GM12878 (cell line): Measurements from ENCODE around the gene WDR76. TPM values are rescaled to one million over a fixed set of nuclear protein-coding genes. Genes with fewer than 3 reads are reported as not detected.
A peak's percentile ranks its signal among the peaks of the same experiment; 100 is the strongest.

ENCODE experiments used
- BHLHE40 ChIP-seq, 2 experiments: fragments of 450-650 bp in 1 of 2; IDR thresholded peaks; 2 replicates each; pipeline ENCODE4 v1.6.1; 2011 to 2017; ENCODE audit warnings: low read depth in 2 of 2, borderline replicate concordance in 1 of 2, improper control_type of control experiment in 1 of 2, low read length in 1 of 2, mild to moderate bottlenecking in 1 of 2
- BRCA1 ChIP-seq: IDR thresholded peaks from 2 replicates; pipeline ENCODE4 v1.6.1; 2011; ENCODE audit warnings: low read depth, low read length, improper control_type of control experiment
- CREB1 ChIP-seq: IDR thresholded peaks from 2 replicates; pipeline ENCODE4 v1.6.1; 2012; ENCODE audit warnings: low read depth, mild to moderate bottlenecking, inconsistent platforms
- E2F4 ChIP-seq: IDR thresholded peaks from 2 replicates; pipeline ENCODE4 v1.6.1; 2012; ENCODE audit warnings: low read depth, low read length, improper control_type of control experiment
- E4F1 ChIP-seq: fragments of 450-650 bp; IDR thresholded peaks from 2 replicates; pipeline ENCODE4 v1.6.1; 2018; ENCODE audit warnings: borderline replicate concordance, mild to moderate bottlenecking; ENCODE audit not compliant: partially characterized antibody
- GABPA ChIP-seq: IDR thresholded peaks from 2 replicates; pipeline ENCODE4 v1.6.1; 2014; ENCODE audit warnings: antibody characterized with exemption, low read depth, mild to moderate bottlenecking, inconsistent platforms
- GATAD2B ChIP-seq: fragments of 450-650 bp; conservative IDR thresholded peaks from 2 replicates; pipeline ENCODE4 v1.6.1; 2017; ENCODE audit warnings: low read depth, mild to moderate bottlenecking, moderate library complexity
- NFIC ChIP-seq: IDR thresholded peaks from 2 replicates; pipeline ENCODE4 v1.6.1; 2012; ENCODE audit warnings: low read depth, mild to moderate bottlenecking, inconsistent platforms, low read length, moderate library complexity
- NFXL1 ChIP-seq: fragments of 450-650 bp; IDR thresholded peaks from 2 replicates; pipeline ENCODE4 v1.6.1; 2017; ENCODE audit warnings: antibody characterized with exemption, mild to moderate bottlenecking, borderline replicate concordance
- NR2C2 ChIP-seq: IDR thresholded peaks from 2 replicates; pipeline ENCODE4 v1.6.1; 2011; ENCODE audit warnings: borderline replicate concordance, low read depth; ENCODE audit not compliant: control insufficient read depth, insufficient read length
- PAX5 ChIP-seq: IDR thresholded peaks from 2 replicates; pipeline ENCODE4 v1.6.1; 2011; ENCODE audit warnings: low read depth, low read length, borderline replicate concordance
- RCOR1 ChIP-seq: conservative IDR thresholded peaks from 2 replicates; pipeline ENCODE4 v1.6.1; 2012; ENCODE audit warnings: low read depth, low read length, improper control_type of control experiment
- RELB ChIP-seq: fragments of 450-650 bp; IDR thresholded peaks from 2 replicates; pipeline ENCODE4 v1.6.1; 2017; ENCODE audit warnings: low read depth, mild to moderate bottlenecking, moderate library complexity
- SMARCA5 ChIP-seq: fragments of 450-650 bp; IDR thresholded peaks from 2 replicates; pipeline ENCODE4 v1.6.1; 2017; ENCODE audit warnings: mild to moderate bottlenecking
- SRF ChIP-seq, 2 experiments: IDR thresholded peaks; 2 replicates each; pipeline ENCODE4 v1.6.1; 2011; ENCODE audit warnings: low read depth in 2 of 2, low read length in 2 of 2, mild to moderate bottlenecking in 1 of 2, moderate library complexity in 1 of 2
- ZBTB33 ChIP-seq: fragments of 450-650 bp; IDR thresholded peaks from 2 replicates; pipeline ENCODE4 v1.6.1; 2017; ENCODE audit warnings: mild to moderate bottlenecking
- ZNF24 ChIP-seq: fragments of 450-650 bp; IDR thresholded peaks from 2 replicates; pipeline ENCODE4 v1.6.1; 2017; ENCODE audit warnings: antibody characterized with exemption, mild to moderate bottlenecking
- ZNF592 ChIP-seq: fragments of 450-650 bp; IDR thresholded peaks from 2 replicates; pipeline ENCODE4 v1.6.1; 2017; ENCODE audit warnings: mild to moderate bottlenecking, moderate library complexity
- polyA plus RNA-seq, 11 experiments: library from polyadenylated mRNA; depleted of rRNA in 4 of 11; unstranded in 6 of 11; stranded (reverse) in 5 of 11; fragments of >200 nt; fragmentation: Nextera tagmentation in 4 of 11; fragmentation: Illumina TruSeq in 1 of 11; extraction: Ambion mirVana in 4 of 11; extraction: Trizol in 1 of 11; gene quantifications; 1 replicate in 1 of 11; 2 replicates in 10 of 11; pipeline versions ENCODE4 v1.2.1 to v1.2.3, GENCODE V29; 2011 to 2016; ENCODE audit warnings: inconsistent platforms in 2 of 11, missing spikeins in 2 of 11, low read depth in 1 of 11
- total RNA-seq, 4 experiments: library from RNA; depleted of rRNA in 3 of 4; stranded (reverse); fragments of >200 nt in 3 of 4; fragmentation: Illumina TruSeq in 1 of 4; extraction: Trizol in 1 of 4; gene quantifications; 2 replicates each; pipeline versions ENCODE4 v1.2.1 to v1.2.3, GENCODE V29; 2013 to 2021

The WDR76 gene
- total and polyA plus RNA-seq, 10 of the 15 experiments (the other 5 are each of a cell fraction or from before 2014, with no cell fraction given): 8.0 to 59.7 (median 34.5) TPM

GRCh38 chr15:43808960-43809678 lies 17.7 kb upstream of the WDR76 start (continued):
- peak; percentile 94 for TF ChIP-seq RELB
- peak; percentile 96 for TF ChIP-seq ZNF24
- TF ChIP-seq NR2C2: no peak
- 0 out of 2 replicates have a peak, but pooled peaks have one; percentile 5 for TF ChIP-seq PAX5
- peak; percentile 63 to 80; a peak in 3 of 4 replicates for TF ChIP-seq BHLHE40 (IDR thresholded peaks at IDR 0.05; ENCODE audit: borderline replicate concordance in 1 of 2, low read depth in 2 of 2, low read length in 1 of 2)
- TF ChIP-seq ZNF592: peak; percentile 74; the same call in 1 of the 2 replicates
- TF ChIP-seq NFIC: peak; percentile 83
- TF ChIP-seq GATAD2B: no peak; the same call in 1 of the 2 replicates
- no peak for TF ChIP-seq E4F1
- no peak for TF ChIP-seq SRF (IDR thresholded peaks at IDR 0.05; ENCODE audit: low read depth in 2 of 2, low read length in 2 of 2)
- TF ChIP-seq NFXL1: no peak
- TF ChIP-seq ZBTB33: no peak
- no peak for TF ChIP-seq CREB1
- no peak for TF ChIP-seq BRCA1
- TF ChIP-seq RCOR1: peak; percentile 80; the same call in 1 of the 2 replicates
- 0 out of 2 replicates have a peak, but pooled peaks have one; percentile 7 for TF ChIP-seq GABPA
- TF ChIP-seq E2F4: no peak
- no peak for TF ChIP-seq SMARCA5
